ENCODE measurements around the gene CRADD. TPM values are rescaled to one million over a fixed set of nuclear protein-coding genes. Genes with fewer than 3 reads are reported as not detected.

Gene CRADD
- total RNA-seq, 1 experiment from 2014 or later = 18.3 TPM

- no peaks in the 10 kb centered on the region for H3K27me3 ChIP-seq (ENCODE audit: low read length)
- H3K4me2 ChIP-seq (ENCODE audit: low read depth, low read length, poor library complexity, severe bottlenecking) = no peak overlapping the region
- no peaks in the 10 kb centered on the region for H3K9me2 ChIP-seq (replicated peaks; ENCODE audit: insufficient read depth, low read length)
- DNase-seq = no peak
- no peaks in the 10 kb centered on the region for H3K36me3 ChIP-seq (ENCODE audit: insufficient read depth, low read length)
- H3K79me2 ChIP-seq (ENCODE audit: low read length) = no peaks in the 10 kb centered on the region
- no peak overlapping the region for H3K9ac ChIP-seq (ENCODE audit: low read length)
- no peak overlapping the region for H3K4me3 ChIP-seq (ENCODE audit: low read length)
- H3K9me3 ChIP-seq (ENCODE audit: low read length) = no peaks in the 10 kb centered on the region
- H4K20me1 ChIP-seq (ENCODE audit: insufficient read depth, low read depth, low read length) = no peaks in the 10 kb centered on the region
- H2AFZ ChIP-seq (ENCODE audit: low read length) = no peak overlapping the region
- peaks cover 50% of the 10 kb centered on the region for H3K4me1 ChIP-seq (ENCODE audit: low read length)
- H3K27ac ChIP-seq (ENCODE audit: low read length) = no peak overlapping the region
Observed at GRCh38 chr12:93825931-93826555, 148.9 kb downstream of the CRADD start.

- Histone ChIP-seq H3K79me2 (ENCODE audit: low read length) (no peaks in the 10 kb centered on the region), H3K27me3 (ENCODE audit: low read length) (no peaks in the 10 kb centered on the region), H3K36me3 (ENCODE audit: insufficient read depth, low read length) (no peaks in the 10 kb centered on the region), H3K9me3 (ENCODE audit: low read length) (no peaks in the 10 kb centered on the region), H2AFZ (ENCODE audit: low read length) (no peak overlapping the region), H3K27ac (ENCODE audit: low read length) (no peak overlapping the region), H4K20me1 (ENCODE audit: insufficient read depth, low read depth, low read length) (no peaks in the 10 kb centered on the region), H3K4me2 (ENCODE audit: low read depth, low read length, poor library complexity, severe bottlenecking) (no peak overlapping the region), H3K4me1 (ENCODE audit: low read length) (peaks cover 49% of the 10 kb centered on the region), H3K9ac (ENCODE audit: low read length) (no peak overlapping the region), H3K4me3 (ENCODE audit: low read length) (no peak overlapping the region), H3K9me2 (replicated peaks; ENCODE audit: insufficient read depth, low read length) (no peaks in the 10 kb centered on the region)
- DNase-seq = no peak
Observed at GRCh38 chr12:93827179-93827578, 150.0 kb downstream of the CRADD start.

GRCh38 chr12:93827669-93828068 lies 150.5 kb downstream of the CRADD start:
- Histone ChIP-seq H3K79me2 (ENCODE audit: low read length) (no peaks in the 10 kb centered on the region), H3K27me3 (ENCODE audit: low read length) (no peaks in the 10 kb centered on the region), H2AFZ (ENCODE audit: low read length) (no peak overlapping the region), H3K4me2 (ENCODE audit: low read depth, low read length, poor library complexity, severe bottlenecking) (no peak overlapping the region), H3K9me2 (replicated peaks; ENCODE audit: insufficient read depth, low read length) (no peaks in the 10 kb centered on the region), H3K4me3 (ENCODE audit: low read length) (no peak overlapping the region), H3K4me1 (ENCODE audit: low read length) (peaks cover 47% of the 10 kb centered on the region), H4K20me1 (ENCODE audit: insufficient read depth, low read depth, low read length) (no peaks in the 10 kb centered on the region), H3K36me3 (ENCODE audit: insufficient read depth, low read length) (no peaks in the 10 kb centered on the region), H3K9me3 (ENCODE audit: low read length) (no peaks in the 10 kb centered on the region), H3K9ac (ENCODE audit: low read length) (no peak overlapping the region), H3K27ac (ENCODE audit: low read length) (no peak overlapping the region)
- no peak for DNase-seq

GRCh38 chr12:93829016-93829415 lies 151.8 kb downstream of the CRADD start:
- Histone ChIP-seq H3K4me1 (ENCODE audit: low read length) (peaks cover 41% of the 10 kb centered on the region), H3K9me2 (replicated peaks; ENCODE audit: insufficient read depth, low read length) (no peaks in the 10 kb centered on the region), H4K20me1 (ENCODE audit: insufficient read depth, low read depth, low read length) (no peaks in the 10 kb centered on the region), H3K27me3 (ENCODE audit: low read length) (no peaks in the 10 kb centered on the region), H3K36me3 (ENCODE audit: insufficient read depth, low read length) (no peaks in the 10 kb centered on the region), H3K4me2 (ENCODE audit: low read depth, low read length, poor library complexity, severe bottlenecking) (peak overlapping the region; percentile 1), H3K27ac (ENCODE audit: low read length) (no peak overlapping the region), H3K9ac (ENCODE audit: low read length) (no peak overlapping the region), H3K79me2 (ENCODE audit: low read length) (no peaks in the 10 kb centered on the region), H2AFZ (ENCODE audit: low read length) (no peak overlapping the region), H3K4me3 (ENCODE audit: low read length) (no peak overlapping the region), H3K9me3 (ENCODE audit: low read length) (no peaks in the 10 kb centered on the region)
- DNase-seq = no peak

GRCh38 chr12:93831374-93831773 lies 154.2 kb downstream of the CRADD start:
- Histone ChIP-seq H3K27ac (ENCODE audit: low read length) (no peak overlapping the region), H3K27me3 (ENCODE audit: low read length) (no peaks in the 10 kb centered on the region), H3K36me3 (ENCODE audit: insufficient read depth, low read length) (no peaks in the 10 kb centered on the region), H3K9me3 (ENCODE audit: low read length) (no peaks in the 10 kb centered on the region), H3K4me2 (ENCODE audit: low read depth, low read length, poor library complexity, severe bottlenecking) (no peak overlapping the region), H3K9me2 (replicated peaks; ENCODE audit: insufficient read depth, low read length) (no peaks in the 10 kb centered on the region), H3K4me1 (ENCODE audit: low read length) (peaks cover 32% of the 10 kb centered on the region), H3K9ac (ENCODE audit: low read length) (no peak overlapping the region), H4K20me1 (ENCODE audit: insufficient read depth, low read depth, low read length) (no peaks in the 10 kb centered on the region), H3K4me3 (ENCODE audit: low read length) (no peak overlapping the region), H2AFZ (ENCODE audit: low read length) (no peak overlapping the region), H3K79me2 (ENCODE audit: low read length) (no peaks in the 10 kb centered on the region)
- no peak for DNase-seq

GRCh38 chr12:93832131-93832530 lies 155.0 kb downstream of the CRADD start:
- Histone ChIP-seq H3K4me1 (ENCODE audit: low read length) (peaks cover 32% of the 10 kb centered on the region), H4K20me1 (ENCODE audit: insufficient read depth, low read depth, low read length) (no peaks in the 10 kb centered on the region), H3K9ac (ENCODE audit: low read length) (no peak overlapping the region), H3K27ac (ENCODE audit: low read length) (no peak overlapping the region), H2AFZ (ENCODE audit: low read length) (no peak overlapping the region), H3K27me3 (ENCODE audit: low read length) (no peaks in the 10 kb centered on the region), H3K4me3 (ENCODE audit: low read length) (no peak overlapping the region), H3K4me2 (ENCODE audit: low read depth, low read length, poor library complexity, severe bottlenecking) (no peak overlapping the region), H3K9me2 (replicated peaks; ENCODE audit: insufficient read depth, low read length) (no peaks in the 10 kb centered on the region), H3K36me3 (ENCODE audit: insufficient read depth, low read length) (no peaks in the 10 kb centered on the region), H3K79me2 (ENCODE audit: low read length) (no peaks in the 10 kb centered on the region), H3K9me3 (ENCODE audit: low read length) (no peaks in the 10 kb centered on the region)
- no peak for DNase-seq

- H3K36me3 ChIP-seq (ENCODE audit: insufficient read depth, low read length) = no peaks in the 10 kb centered on the region
- H4K20me1 ChIP-seq (ENCODE audit: insufficient read depth, low read depth, low read length) = no peaks in the 10 kb centered on the region
- H3K9me3 ChIP-seq (ENCODE audit: low read length) = no peaks in the 10 kb centered on the region
- H2AFZ ChIP-seq (ENCODE audit: low read length) = no peak overlapping the region
- no peaks in the 10 kb centered on the region for H3K27me3 ChIP-seq (ENCODE audit: low read length)
- H3K4me2 ChIP-seq (ENCODE audit: low read depth, low read length, poor library complexity, severe bottlenecking) = no peak overlapping the region
- no peak for DNase-seq
- H3K9me2 ChIP-seq (replicated peaks; ENCODE audit: insufficient read depth, low read length) = no peaks in the 10 kb centered on the region
- H3K79me2 ChIP-seq (ENCODE audit: low read length) = no peaks in the 10 kb centered on the region
- H3K27ac ChIP-seq (ENCODE audit: low read length) = no peak overlapping the region
- H3K4me1 ChIP-seq (ENCODE audit: low read length) = peaks cover 24% of the 10 kb centered on the region
- H3K9ac ChIP-seq (ENCODE audit: low read length) = no peak overlapping the region
- H3K4me3 ChIP-seq (ENCODE audit: low read length) = no peak overlapping the region
Observed at GRCh38 chr12:93833946-93834345, 156.8 kb downstream of the CRADD start.

- Histone ChIP-seq H3K9ac (ENCODE audit: low read length) (no peak overlapping the region), H4K20me1 (ENCODE audit: insufficient read depth, low read depth, low read length) (no peaks in the 10 kb centered on the region), H3K27me3 (ENCODE audit: low read length) (no peaks in the 10 kb centered on the region), H3K4me3 (ENCODE audit: low read length) (no peak overlapping the region), H3K4me2 (ENCODE audit: low read depth, low read length, poor library complexity, severe bottlenecking) (no peak overlapping the region), H3K9me2 (replicated peaks; ENCODE audit: insufficient read depth, low read length) (no peaks in the 10 kb centered on the region), H3K36me3 (ENCODE audit: insufficient read depth, low read length) (no peaks in the 10 kb centered on the region), H2AFZ (ENCODE audit: low read length) (no peak overlapping the region), H3K27ac (ENCODE audit: low read length) (no peak overlapping the region), H3K9me3 (ENCODE audit: low read length) (no peaks in the 10 kb centered on the region), H3K4me1 (ENCODE audit: low read length) (peaks cover 10% of the 10 kb centered on the region), H3K79me2 (ENCODE audit: low read length) (no peaks in the 10 kb centered on the region)
- no peak for DNase-seq
Observed at GRCh38 chr12:93836620-93837260, 159.6 kb downstream of the CRADD start.

Data from Karpas-422 (cell line).